Duodenal mucosa (tissue), 2 donors: Measurements from ENCODE around the gene AKT1.

Experiments used
- H3K27ac ChIP-seq: one replicate; pipeline ENCODE4 v1.7.0; 2013; ENCODE audit warnings: low read depth, low read length
- H3K27me3 ChIP-seq, 2 donors: one replicate each; pipeline ENCODE4 v1.7.0; 2013; ENCODE audit warnings: low read length in 2 of 2, control low read depth in 1 of 2; ENCODE audit not compliant: insufficient read depth in 2 of 2, control insufficient read depth in 1 of 2
- H3K36me3 ChIP-seq, 2 donors: one replicate each; pipeline ENCODE4 v1.7.0; 2013; ENCODE audit warnings: low read length in 2 of 2, control low read depth in 1 of 2; ENCODE audit not compliant: insufficient read depth in 2 of 2, control insufficient read depth in 1 of 2
- H3K4me1 ChIP-seq, 2 donors: one replicate each; pipeline ENCODE4 v1.7.0; 2013; ENCODE audit warnings: low read length in 2 of 2, control low read depth in 1 of 2; ENCODE audit not compliant: insufficient read depth in 2 of 2, control insufficient read depth in 1 of 2
- H3K4me3 ChIP-seq, 2 donors: one replicate each; pipeline ENCODE4 v1.7.0; 2013; ENCODE audit warnings: low read length in 2 of 2, low read depth in 1 of 2
- H3K9ac ChIP-seq, 2 donors: one replicate each; pipeline ENCODE4 v1.7.0; 2013; ENCODE audit warnings: low read length in 2 of 2, low read depth in 1 of 2
- H3K9me3 ChIP-seq, 2 donors: one replicate each; pipeline ENCODE4 v1.7.0; 2013; ENCODE audit warnings: low read length in 2 of 2, control low read depth in 1 of 2; ENCODE audit not compliant: control insufficient read depth in 1 of 2

Gene AKT1

DNA sequence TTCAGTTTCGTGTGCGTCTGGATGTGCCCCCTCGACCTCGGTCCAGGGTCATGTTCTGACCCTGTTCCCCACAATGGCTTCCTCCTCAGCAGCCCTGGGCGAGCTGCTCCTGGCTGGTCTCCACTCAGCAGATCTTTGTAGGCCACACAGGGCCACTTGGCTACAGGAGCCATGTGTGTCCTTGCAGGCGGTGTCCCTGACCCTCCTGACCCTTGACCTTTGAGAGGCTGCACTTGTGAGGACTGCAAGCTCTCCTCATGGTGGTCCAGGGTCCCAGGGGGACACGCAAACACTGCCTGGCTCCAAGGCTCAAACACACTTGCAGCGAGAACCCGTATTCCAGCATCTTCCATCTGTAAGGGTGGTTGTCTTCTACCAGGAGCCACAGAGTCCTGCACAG is 50.1 kb downstream of the AKT1 start:
- peaks cover 0 to 4% of the 10 kb centered on the region in 2 donors for H3K36me3 ChIP-seq
- H3K27me3 ChIP-seq, result no peaks in the 10 kb centered on the region
- H3K27ac ChIP-seq, result no peak overlapping the region
- H3K4me3 ChIP-seq, result no peak overlapping the region
- peaks cover 29 to 31% of the 10 kb centered on the region in 2 donors for H3K4me1 ChIP-seq
- no peak overlapping the region for H3K9ac ChIP-seq
- H3K9me3 ChIP-seq, result no peaks in the 10 kb centered on the region

GRCh38 chr14:104744484-104744883 is 51.1 kb downstream of the AKT1 start:
- Histone ChIP-seq H3K4me3 (no peak overlapping the region), H3K9me3 (no peaks in the 10 kb centered on the region), H3K9ac (no peak overlapping the region), H3K4me1 (peaks cover 20 to 22% of the 10 kb centered on the region in 2 donors), H3K36me3 (peaks cover 6 to 9% of the 10 kb centered on the region in 2 donors), H3K27ac (no peak overlapping the region), H3K27me3 (no peaks in the 10 kb centered on the region)

- Histone ChIP-seq H3K9me3 (no peaks in the 10 kb centered on the region), H3K27ac (no peak overlapping the region), H3K9ac (no peak overlapping the region), H3K4me3 (no peak overlapping the region), H3K36me3 (peaks cover 6 to 9% of the 10 kb centered on the region in 2 donors), H3K27me3 (no peaks in the 10 kb centered on the region), H3K4me1 (peaks cover 12 to 14% of the 10 kb centered on the region in 2 donors)
Observed at GRCh38 chr14:104743461-104744380, 51.8 kb downstream of the AKT1 start.

DNA sequence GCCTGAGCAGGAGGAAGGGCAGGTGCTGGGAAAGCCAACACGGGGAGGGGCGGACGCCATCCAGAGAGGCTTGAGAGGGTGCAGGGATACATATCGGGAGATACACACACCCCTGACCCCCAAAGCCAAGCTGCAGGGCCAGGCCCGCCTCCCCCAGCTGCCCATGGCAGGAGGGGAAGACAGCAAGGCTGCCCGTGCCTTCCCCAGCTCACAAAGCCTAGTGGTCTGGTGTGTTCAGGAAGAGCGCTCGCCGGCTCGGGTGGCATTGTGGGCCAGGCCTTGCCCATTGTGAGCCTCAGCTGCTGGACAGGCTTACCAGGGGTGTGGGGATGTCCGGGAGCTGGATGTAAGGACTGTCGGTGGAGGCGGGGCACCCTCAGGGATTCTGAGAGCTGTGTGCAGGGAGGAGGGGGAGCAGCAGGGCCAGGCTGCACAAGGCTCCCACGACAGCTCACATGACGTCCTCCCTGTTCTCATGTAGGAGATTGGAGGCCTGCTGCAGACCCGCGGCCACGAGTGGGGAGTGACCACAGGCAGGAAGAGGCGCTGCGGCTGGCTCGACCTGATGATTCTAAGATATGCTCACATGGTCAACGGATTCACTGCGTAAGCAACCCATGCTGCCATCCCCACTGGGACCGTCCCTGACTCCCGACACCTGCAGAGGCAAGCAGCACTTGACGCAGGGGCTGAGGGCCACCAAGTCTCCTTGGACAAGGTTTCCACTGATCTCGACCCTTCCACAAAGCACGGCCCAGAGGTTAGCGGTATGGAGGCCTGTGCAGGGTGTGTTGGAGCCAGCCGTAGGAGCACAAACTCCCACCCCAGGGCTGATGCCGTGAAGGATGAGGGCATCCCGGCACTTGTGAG is 52.7 kb downstream of the AKT1 start:
- Histone ChIP-seq H3K4me3 (no peak overlapping the region), H3K9ac (no peak overlapping the region), H3K4me1 (peaks cover 7 to 10% of the 10 kb centered on the region in 2 donors), H3K9me3 (no peaks in the 10 kb centered on the region), H3K36me3 (peaks cover 6 to 9% of the 10 kb centered on the region in 2 donors), H3K27me3 (no peaks in the 10 kb centered on the region), H3K27ac (no peak overlapping the region)

DNA sequence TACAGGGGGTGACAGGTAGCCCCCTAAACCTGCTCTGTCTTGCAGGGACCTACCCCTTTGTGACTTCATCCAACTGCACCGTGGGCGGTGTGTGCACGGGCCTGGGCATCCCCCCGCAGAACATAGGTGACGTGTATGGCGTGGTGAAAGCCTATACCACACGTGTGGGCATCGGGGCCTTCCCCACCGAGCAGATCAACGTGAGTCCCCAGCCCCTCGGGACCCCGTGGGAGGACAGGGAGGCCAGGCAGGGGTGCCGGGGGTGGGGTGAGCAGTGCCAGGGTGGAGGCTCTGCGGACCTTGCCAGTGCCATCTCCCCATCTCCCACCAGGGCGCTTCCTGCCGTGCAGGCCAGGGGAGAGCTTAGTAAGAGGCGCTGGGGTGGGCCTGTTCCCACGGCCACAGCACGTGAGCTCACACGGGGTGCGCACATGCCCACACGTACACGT is 53.7 kb downstream of the AKT1 start:
- no peaks in the 10 kb centered on the region for H3K9me3 ChIP-seq
- H3K36me3 ChIP-seq, result peaks cover 6 to 9% of the 10 kb centered on the region in 2 donors
- H3K27ac ChIP-seq, result no peak overlapping the region
- no peaks in the 10 kb centered on the region for H3K27me3 ChIP-seq
- no peak overlapping the region for H3K4me3 ChIP-seq
- no peak overlapping the region for H3K9ac ChIP-seq
- peaks cover 7 to 10% of the 10 kb centered on the region in 2 donors for H3K4me1 ChIP-seq

DNA sequence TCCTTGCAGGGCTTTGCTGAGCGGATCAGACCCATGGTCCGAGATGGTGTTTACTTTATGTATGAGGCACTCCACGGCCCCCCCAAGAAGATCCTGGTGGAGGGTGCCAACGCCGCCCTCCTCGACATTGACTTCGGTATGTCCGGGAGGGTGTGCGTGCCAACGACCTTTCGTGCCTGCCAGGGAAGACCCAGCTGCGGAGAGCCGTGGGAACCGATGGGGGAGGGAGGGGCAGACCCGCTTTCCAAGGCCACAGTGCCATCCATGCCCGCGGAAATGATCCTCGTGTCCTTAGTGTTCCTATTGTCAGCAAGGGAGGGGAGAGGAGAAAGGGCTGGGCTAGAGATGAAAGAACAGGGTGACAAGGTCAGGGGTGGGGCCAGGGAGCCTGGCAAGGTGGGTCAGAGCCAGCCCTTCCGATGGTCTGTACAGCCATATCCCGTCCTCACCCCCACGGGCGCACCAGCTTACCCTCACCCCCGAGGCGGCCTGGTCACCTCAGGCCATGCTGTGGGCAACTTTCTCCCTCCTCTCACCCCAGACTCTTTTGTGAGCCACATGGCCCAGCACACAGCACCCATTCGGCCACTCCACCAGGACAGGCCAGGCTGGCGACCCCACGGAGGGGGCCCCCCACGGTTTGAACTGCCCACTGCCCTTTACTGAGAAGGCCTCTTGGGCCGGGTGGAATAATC is 54.3 kb downstream of the AKT1 start:
- Histone ChIP-seq H3K27ac (no peak overlapping the region), H3K27me3 (no peaks in the 10 kb centered on the region), H3K36me3 (peaks cover 6 to 9% of the 10 kb centered on the region in 2 donors), H3K9me3 (no peaks in the 10 kb centered on the region), H3K4me3 (no peak overlapping the region), H3K4me1 (peaks cover 7% of the 10 kb centered on the region in 2 donors), H3K9ac (no peak overlapping the region)

GRCh38 chr14:104739546-104740516 is 55.7 kb downstream of the AKT1 start:
- Histone ChIP-seq H3K9me3 (no peaks in the 10 kb centered on the region), H3K36me3 (peaks cover 6 to 8% of the 10 kb centered on the region in 2 donors), H3K4me1 (peaks cover 4 to 15% of the 10 kb centered on the region in 2 donors), H3K9ac (no peak overlapping the region), H3K27me3 (no peaks in the 10 kb centered on the region), H3K4me3 (no peak overlapping the region), H3K27ac (no peak overlapping the region)

- Histone ChIP-seq H3K27me3 (no peaks in the 10 kb centered on the region), H3K36me3 (peaks cover 5 to 6% of the 10 kb centered on the region in 2 donors), H3K27ac (no peak overlapping the region), H3K4me1 (peaks cover 4 to 17% of the 10 kb centered on the region in 2 donors), H3K9me3 (no peaks in the 10 kb centered on the region), H3K4me3 (no peak overlapping the region), H3K9ac (no peak overlapping the region)
Observed at GRCh38 chr14:104739026-104739425, 56.5 kb downstream of the AKT1 start.
